GM12891 (cell line): ENCODE data around the gene ELOVL4.
A peak's percentile ranks its signal among the peaks of the same experiment; 100 is the strongest.

ENCODE experiments used
- DNase-seq: peaks from one replicate; pipeline ENCODE4 v3.0.0; 2011; ENCODE audit warnings: low spot score; ENCODE audit not compliant: insufficient read length
- FAIRE-seq: peaks from 2 replicates; lab custom pipeline; 2011; peaks lifted over from hg19 to GRCh38; lab: Jason Lieb, UNC
- PAX5 ChIP-seq: IDR thresholded peaks from 2 replicates; pipeline ENCODE4 v1.6.1; 2011; ENCODE audit warnings: low read length, moderate library complexity, mild to moderate bottlenecking; ENCODE audit not compliant: insufficient read depth, severe bottlenecking
- POLR2A ChIP-seq: IDR thresholded peaks from 2 replicates; pipeline ENCODE4 v1.6.1; 2011; ENCODE audit warnings: low read depth, low read length, control low read depth
- POLR2AphosphoS5 ChIP-seq: IDR thresholded peaks from 2 replicates; pipeline ENCODE4 v1.6.1; 2011; ENCODE audit warnings: low read depth, low read length, control low read depth
- POU2F2 ChIP-seq: IDR thresholded peaks from 2 replicates; pipeline ENCODE4 v1.6.1; 2011; ENCODE audit warnings: low read depth, mild to moderate bottlenecking, control low read depth, low read length, moderate library complexity
- SPI1 ChIP-seq: IDR thresholded peaks from 2 replicates; pipeline ENCODE4 v1.6.1; 2011; ENCODE audit warnings: low read depth, low read length, control low read depth
- TAF1 ChIP-seq: IDR thresholded peaks from 2 replicates; pipeline ENCODE4 v1.6.1; 2011; ENCODE audit warnings: low read depth, low read length, control low read depth

The ELOVL4 gene

DNA sequence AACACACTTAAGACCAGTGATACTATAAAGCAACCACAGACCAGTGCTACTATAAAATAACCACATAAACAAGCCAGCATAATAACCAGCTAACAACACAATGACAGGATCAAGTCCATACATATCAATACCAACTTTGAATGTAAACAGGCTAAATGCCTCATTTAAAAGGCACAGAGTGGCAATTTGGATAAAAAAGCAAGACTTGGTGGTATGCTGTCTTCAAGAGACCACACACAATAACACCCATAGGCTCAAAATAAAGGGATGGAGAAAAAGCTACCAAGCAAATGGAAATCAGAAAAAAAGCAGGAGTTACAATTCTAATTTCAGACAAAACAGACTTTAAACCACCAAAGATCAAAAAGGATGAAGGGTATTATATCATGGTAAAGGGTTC, 19.8 kb upstream of the ELOVL4 start:
- TF ChIP-seq TAF1: no peak
- TF ChIP-seq POLR2A: no peak
- TF ChIP-seq PAX5: no peak
- TF ChIP-seq POU2F2: no peak
- no peak for TF ChIP-seq POLR2AphosphoS5
- no peak for TF ChIP-seq SPI1
- FAIRE-seq: no peak

DNA sequence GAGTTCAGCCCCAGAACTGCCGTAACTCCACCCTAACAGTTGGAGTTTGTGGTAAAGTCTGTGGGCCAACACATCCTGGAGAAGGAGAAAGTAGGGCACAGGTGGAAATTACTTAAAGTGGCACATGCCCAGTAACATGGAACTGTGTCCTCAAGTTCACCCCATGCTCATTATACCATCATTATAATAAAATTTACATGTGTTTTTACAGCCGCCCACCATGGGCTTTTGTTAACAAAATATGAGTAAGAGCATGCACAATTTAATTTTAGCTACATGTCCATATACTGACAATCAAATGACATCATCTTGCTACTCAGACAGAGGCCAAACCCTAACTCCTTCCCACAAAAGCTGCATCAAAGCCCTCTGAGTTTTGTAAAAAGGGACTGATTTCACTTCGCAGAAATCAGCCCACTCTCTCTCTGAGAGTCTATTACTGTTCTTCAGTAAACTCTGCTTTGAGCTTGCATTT, 17.3 kb upstream of the ELOVL4 start:
- no peak for FAIRE-seq
- no peak for DNase-seq
- TF ChIP-seq POU2F2 (no peak), SPI1 (no peak), POLR2AphosphoS5 (no peak)

More for the DNA sequence above, 19.8 kb upstream of the ELOVL4 start:
- DNase-seq: no peak

DNA sequence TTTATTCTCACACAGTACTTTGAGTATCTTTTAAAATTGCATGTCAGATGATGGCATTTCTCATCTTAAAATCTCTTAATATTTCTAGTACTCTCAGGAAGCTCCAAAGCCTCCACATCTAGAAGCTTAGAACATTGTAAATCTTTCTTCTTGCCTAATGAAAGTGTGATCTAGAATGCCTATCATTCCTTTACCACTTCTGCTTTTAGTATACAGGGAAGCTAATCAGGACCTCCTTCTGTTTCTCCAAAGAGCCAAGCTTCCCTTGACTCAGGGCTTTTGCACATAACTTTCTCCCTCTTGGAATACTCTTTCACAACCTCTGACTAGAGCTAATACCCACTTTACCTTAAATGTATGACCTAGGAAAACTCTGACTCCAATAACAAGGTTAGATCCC, 7.5 kb upstream of the ELOVL4 start:
- no peak for FAIRE-seq
- TF ChIP-seq POLR2A (no peak), SPI1 (no peak), PAX5 (no peak), TAF1 (no peak), POLR2AphosphoS5 (no peak), POU2F2 (no peak)

DNA sequence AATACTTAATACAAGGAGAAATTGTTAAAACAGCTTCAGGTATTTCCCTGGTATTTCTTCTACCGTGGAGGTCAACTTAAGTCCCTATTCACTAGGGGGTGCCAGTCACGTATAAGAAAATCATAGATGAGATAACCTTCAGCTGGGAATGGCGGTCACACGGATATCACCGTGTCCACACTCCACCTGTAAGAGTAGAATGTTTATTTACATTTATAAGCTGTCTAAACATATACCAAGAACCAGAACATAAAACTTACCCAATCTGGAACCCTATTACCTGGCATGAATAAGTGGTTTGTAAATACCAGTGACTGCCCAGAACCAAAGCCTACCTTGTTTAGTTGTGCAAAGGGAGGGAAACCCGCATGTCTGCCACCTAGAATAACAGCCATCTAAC, 1.9 kb upstream of the ELOVL4 start:
- TF ChIP-seq SPI1: no peak
- no peak for TF ChIP-seq PAX5
- no peak for TF ChIP-seq POU2F2
- no peak for TF ChIP-seq POLR2A
- TF ChIP-seq POLR2AphosphoS5: no peak
- FAIRE-seq (peak; percentile 74), DNase-seq (no peak)

More for the DNA sequence above, 7.5 kb upstream of the ELOVL4 start:
- DNase-seq: no peak

DNA sequence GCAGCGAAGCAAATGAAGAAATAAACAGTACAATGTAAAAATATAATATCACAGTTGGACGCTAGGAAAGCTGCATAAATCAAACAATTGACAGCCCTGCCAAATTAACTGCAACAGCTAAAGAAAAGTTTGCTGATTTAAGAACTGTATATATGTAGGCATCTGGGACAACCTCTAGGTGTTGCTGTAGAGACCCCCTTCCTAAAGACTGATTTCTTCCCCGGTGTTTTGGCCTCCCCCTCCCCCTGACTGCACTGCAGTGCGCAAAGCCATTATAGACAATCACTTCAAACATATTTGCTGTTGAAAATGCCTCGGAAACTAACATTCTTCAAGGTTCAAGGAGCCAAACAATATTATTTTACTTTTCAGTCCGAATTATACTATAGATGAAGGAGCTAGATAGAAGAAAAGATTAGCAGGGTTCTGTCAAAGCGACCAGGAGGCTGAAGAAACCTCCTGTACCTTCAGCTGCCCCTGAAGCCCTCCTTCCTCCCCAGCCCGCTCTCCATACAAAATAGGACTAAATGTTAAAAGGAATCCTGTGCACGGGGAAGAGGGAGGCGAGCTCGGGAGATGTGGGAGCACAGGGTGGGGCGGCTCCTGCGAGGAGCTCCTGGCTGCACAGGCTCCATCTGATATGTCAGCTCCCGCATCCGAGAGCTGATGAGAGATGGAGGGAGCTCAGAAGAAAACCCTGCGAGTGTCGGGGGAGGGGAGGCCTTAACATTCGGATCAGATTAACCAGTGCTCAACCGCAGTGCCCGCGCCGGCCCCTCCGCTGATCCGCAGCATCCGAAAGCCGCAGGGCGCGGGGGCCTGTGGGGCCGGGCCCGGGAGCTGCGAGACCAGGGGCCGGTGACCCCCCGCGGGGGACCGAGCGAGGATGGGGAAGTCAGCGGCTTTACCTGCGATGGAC, 822 bp downstream of the ELOVL4 start:
- TF ChIP-seq POLR2AphosphoS5 (no peak), SPI1 (no peak), PAX5 (no peak), POU2F2 (no peak), POLR2A (no peak), TAF1 (no peak)
- peak; percentile 5 for FAIRE-seq
- no peak for DNase-seq

DNA sequence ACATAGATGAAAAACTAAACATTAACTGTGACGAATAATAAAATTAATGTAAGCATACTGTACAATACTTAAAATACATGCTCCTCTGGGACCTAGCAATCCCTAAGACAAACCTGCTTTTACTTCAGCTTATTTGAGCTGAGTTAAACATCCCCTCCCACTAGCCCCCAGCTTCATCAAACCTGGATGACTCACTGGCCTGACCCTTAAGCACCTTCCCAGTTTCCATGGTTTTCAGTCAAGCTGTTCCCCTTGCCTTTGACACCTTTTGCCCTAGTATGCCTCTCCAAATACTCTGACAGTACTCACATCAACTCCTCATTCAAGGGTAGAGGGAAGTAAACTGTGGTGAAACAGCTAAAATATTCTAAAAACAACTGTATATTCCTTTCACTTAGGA, 4.2 kb downstream of the ELOVL4 start:
- TF ChIP-seq POLR2A: no peak
- TF ChIP-seq SPI1: no peak
- no peak for TF ChIP-seq POU2F2
- TF ChIP-seq TAF1: no peak
- no peak for TF ChIP-seq POLR2AphosphoS5
- no peak for TF ChIP-seq PAX5
- FAIRE-seq: no peak
- no peak for DNase-seq

DNA sequence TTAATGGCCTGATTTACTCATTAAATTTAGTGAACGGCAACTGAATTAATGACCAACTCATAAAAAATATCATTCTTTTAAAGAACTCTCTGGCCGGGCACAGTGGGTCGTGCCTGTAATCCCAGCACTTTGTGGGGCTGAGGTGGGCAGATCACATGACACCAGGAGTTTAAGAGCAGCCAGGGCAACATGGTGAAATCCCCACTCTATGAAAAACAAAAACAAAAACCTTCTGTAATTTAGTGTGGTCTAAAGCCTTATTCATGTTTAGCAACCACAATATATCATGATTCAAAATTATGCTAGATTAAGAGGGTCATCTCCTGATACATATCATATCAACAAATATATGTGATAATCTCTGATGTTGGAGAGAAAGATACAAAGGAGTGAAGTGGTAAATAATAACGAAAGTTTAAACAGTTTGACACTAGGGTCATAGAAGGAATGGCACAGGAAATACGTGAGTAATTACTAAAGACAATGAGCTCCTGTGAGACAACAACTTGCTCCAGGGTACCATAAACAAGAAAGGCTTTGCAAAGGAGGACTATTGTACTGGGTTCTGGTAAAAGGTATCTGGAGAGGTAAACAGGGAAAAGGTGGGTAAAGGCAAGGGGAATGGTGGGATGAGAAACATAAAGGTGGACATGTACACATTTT, 5.7 kb downstream of the ELOVL4 start:
- TF ChIP-seq POU2F2 (no peak), PAX5 (no peak)
- FAIRE-seq (no peak), DNase-seq (no peak)

DNA sequence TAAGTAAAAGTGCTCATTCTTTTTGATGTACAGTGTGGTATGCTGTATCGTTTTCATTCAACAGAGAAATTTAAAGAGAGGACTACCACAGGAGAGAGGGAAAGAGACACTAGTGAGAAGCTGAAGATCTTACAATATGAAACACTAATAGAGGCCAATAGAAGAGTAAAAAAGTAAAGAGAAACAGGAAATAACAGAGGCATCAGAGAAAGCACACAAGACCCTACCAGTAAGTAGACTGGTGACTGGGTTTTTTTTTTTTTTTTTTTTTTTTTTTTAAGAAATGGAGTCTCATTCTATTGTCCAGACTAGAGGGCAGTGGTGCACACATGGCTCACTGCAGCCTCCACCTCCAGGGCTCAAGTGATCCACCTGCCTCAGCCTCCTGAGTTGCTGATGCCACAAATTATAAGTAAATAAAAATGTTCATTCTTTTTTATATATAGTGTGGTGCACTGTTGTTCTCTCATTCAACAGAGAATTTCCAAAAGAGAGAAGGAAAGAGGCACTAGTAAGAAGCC, 18.8 kb downstream of the ELOVL4 start:
- FAIRE-seq: no peak
- DNase-seq: no peak
- TF ChIP-seq PAX5: no peak
- no peak for TF ChIP-seq POLR2A
- TF ChIP-seq SPI1: no peak
- no peak for TF ChIP-seq POLR2AphosphoS5
- no peak for TF ChIP-seq TAF1
- TF ChIP-seq POU2F2: no peak

DNA sequence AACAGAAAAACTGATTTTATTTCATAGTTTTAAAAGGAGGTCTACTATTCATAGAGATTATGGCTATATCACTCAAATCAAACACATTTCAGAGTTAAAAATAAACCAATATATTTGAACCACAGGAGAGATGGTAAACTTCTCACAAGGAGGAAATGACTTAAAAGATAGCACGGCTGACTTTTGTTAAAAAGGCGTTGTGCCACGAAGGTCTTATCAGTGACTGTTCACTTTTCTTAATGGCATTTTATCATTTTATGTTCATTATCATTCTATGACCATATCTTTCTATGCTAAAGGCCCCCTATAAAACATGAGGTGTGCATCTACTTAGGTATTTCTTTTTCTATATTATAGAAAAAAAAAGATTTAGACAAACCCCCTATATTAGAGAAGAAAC, 19.6 kb downstream of the ELOVL4 start:
- DNase-seq (no peak), FAIRE-seq (no peak)

More for the DNA sequence above, 19.6 kb downstream of the ELOVL4 start:
- no peak for TF ChIP-seq POLR2AphosphoS5
- TF ChIP-seq POU2F2: no peak
- no peak for TF ChIP-seq PAX5
- TF ChIP-seq TAF1: no peak
- no peak for TF ChIP-seq SPI1
- TF ChIP-seq POLR2A: no peak
